Endothelial cell of umbilical vein (primary cell): Measurements from ENCODE around the gene LIN7C. TPM values are rescaled to one million over a fixed set of nuclear protein-coding genes. Genes with fewer than 3 reads are reported as not detected.
"Not testable (repeated sequence)": the region's sequence is repeated elsewhere in the genome, so short reads cannot be mapped to it uniquely, and the experiment has no call there.

ENCODE experiments used
- BruUV-seq: library from RNA; stranded (reverse); fragments of 400-500 nt; replicated peaks from 2 replicates; lab custom pipeline; 2021; lab: Mats Ljungman, UMichigan
- CTCF ChIA-PET: fragments of 300-600, 350-600 bp; sonication (Branson Sonifier 250); formaldehyde crosslinking; loops from one replicate; lab custom pipeline; 2021; ENCODE audit warnings: antibody characterized with exemption, inconsistent platforms; lab: Charles Lee
- POLR2A ChIA-PET: fragments of 300-600, 350-600 bp; sonication (Branson Sonifier 250); formaldehyde crosslinking; loops from one replicate; lab custom pipeline; 2021; ENCODE audit warnings: antibody characterized with exemption, inconsistent platforms; lab: Charles Lee
- DNase-seq: peaks from one replicate; pipeline ENCODE4 v3.0.0-alpha.2; 2011; ENCODE audit warnings: low read depth, low spot score
- FAIRE-seq: peaks from 2 replicates; lab custom pipeline; 2011; peaks lifted over from hg19 to GRCh38; lab: Jason Lieb, UNC
- H2AFZ ChIP-seq: 2 replicates; pipeline ENCODE4 v1.6.0; 2012; ENCODE audit warnings: low read depth, low read length, control low read depth, inconsistent platforms
- H3K27ac ChIP-seq: 2 replicates; pipeline ENCODE4 v1.5.1; 2011; ENCODE audit warnings: low read depth, mild to moderate bottlenecking, control low read depth, low read length, moderate library complexity; ENCODE audit not compliant: insufficient read depth
- H3K27me3 ChIP-seq, 2 experiments: 2 replicates each; pipeline versions ENCODE4 v1.6.0 to v1.6.1; 2011; ENCODE audit warnings: low read length in 2 of 2, mixed read lengths in 1 of 2; ENCODE audit not compliant: control insufficient read depth in 2 of 2, insufficient read depth in 2 of 2
- H3K36me3 ChIP-seq, 2 experiments: 2 replicates in 1 of 2; 3 replicates in 1 of 2; pipeline ENCODE4 v1.5.1; 2011; ENCODE audit warnings: low read length in 2 of 2, mild to moderate bottlenecking in 1 of 2, moderate library complexity in 1 of 2; ENCODE audit not compliant: control insufficient read depth in 2 of 2, insufficient read depth in 2 of 2; ENCODE audit errors: extremely low read depth in 1 of 2
- H3K4me1 ChIP-seq: 3 replicates; pipeline ENCODE4 v1.5.1; 2011; ENCODE audit warnings: mild to moderate bottlenecking, low read length; ENCODE audit not compliant: control insufficient read depth, insufficient read depth; ENCODE audit errors: extremely low read depth
- H3K4me2 ChIP-seq: 2 replicates; pipeline ENCODE4 v1.6.1; 2011; ENCODE audit warnings: low read length, control low read depth, mixed read lengths; ENCODE audit not compliant: insufficient read depth
- H3K4me3 ChIP-seq, 3 experiments: fragments of 200-600 bp in 1 of 3; sonication (generic), shearing (Covaris generic) in 1 of 3; replicated peaks in 1 of 3; 2 replicates each; pipeline ENCODE4 v1.5.1; 2011 to 2016; ENCODE audit warnings: control low read depth in 3 of 3, low read length in 3 of 3, mild to moderate bottlenecking in 2 of 3, inconsistent platforms in 1 of 3, low read depth in 1 of 3, moderate library complexity in 1 of 3; ENCODE audit not compliant: insufficient read depth in 1 of 3
- H3K79me2 ChIP-seq: 2 replicates; pipeline ENCODE4 v1.6.0; 2012; ENCODE audit warnings: low read length, inconsistent platforms; ENCODE audit not compliant: control insufficient read depth, insufficient read depth
- H3K9ac ChIP-seq: replicated peaks from 2 replicates; pipeline ENCODE3; 2011; ENCODE audit warnings: low read length, control low read depth; ENCODE audit not compliant: insufficient read depth; ENCODE audit errors: extremely low read depth
- H3K9me1 ChIP-seq: replicated peaks from 3 replicates; pipeline ENCODE4 v1.6.0; 2011; ENCODE audit warnings: mild to moderate bottlenecking, low read length; ENCODE audit not compliant: control insufficient read depth, insufficient read depth; ENCODE audit errors: extremely low read depth
- H3K9me3 ChIP-seq: replicated peaks from 2 replicates; pipeline ENCODE4 v1.5.1; 2012; ENCODE audit warnings: low read length, inconsistent platforms; ENCODE audit not compliant: control insufficient read depth, insufficient read depth
- H4K20me1 ChIP-seq: replicated peaks from 2 replicates; pipeline ENCODE3; 2011; ENCODE audit warnings: mild to moderate bottlenecking, low read length; ENCODE audit not compliant: control insufficient read depth, insufficient read depth; ENCODE audit errors: extremely low read depth
- CTCF ChIP-seq, 2 donors: IDR thresholded peaks; 1 replicate in 1 of 2; 2 replicates in 1 of 2; pipeline ENCODE4 v1.5.1; 2011; ENCODE audit warnings: low read length in 2 of 2, mild to moderate bottlenecking in 2 of 2, moderate library complexity in 2 of 2, control low read depth in 1 of 2, inconsistent platforms in 1 of 2, low read depth in 1 of 2; ENCODE audit not compliant: insufficient read depth in 1 of 2; ENCODE audit errors: extremely low read depth in 1 of 2
- EZH2 ChIP-seq: IDR thresholded peaks from 2 replicates; pipeline ENCODE4 v1.6.1; 2012; ENCODE audit warnings: borderline replicate concordance, low read depth, mild to moderate bottlenecking, moderate library complexity, low read length, inconsistent platforms; ENCODE audit not compliant: severe bottlenecking
- FOS ChIP-seq: IDR thresholded peaks from 2 replicates; pipeline ENCODE4 v1.6.1; 2011; ENCODE audit warnings: mild to moderate bottlenecking, low read length, moderate library complexity, borderline replicate concordance; ENCODE audit not compliant: insufficient read depth
- GATA2 ChIP-seq: IDR thresholded peaks from 2 replicates; pipeline ENCODE4 v1.7.0; 2011; ENCODE audit warnings: low read depth, mild to moderate bottlenecking, moderate library complexity, mixed read lengths, low read length; ENCODE audit not compliant: insufficient read length, insufficient read depth
- JUN ChIP-seq: IDR thresholded peaks from 2 replicates; pipeline ENCODE4 v1.6.1; 2011; ENCODE audit warnings: borderline replicate concordance, low read depth; ENCODE audit not compliant: insufficient read length, insufficient read depth
- MAX ChIP-seq: IDR thresholded peaks from 2 replicates; pipeline ENCODE4 v1.6.1; 2011; ENCODE audit not compliant: insufficient read depth, insufficient read length
- MYC ChIP-seq: IDR thresholded peaks from one replicate; pipeline ENCODE4 v1.6.1; 2011; ENCODE audit warnings: mild to moderate bottlenecking, low read depth, low read length
- POLR2A ChIP-seq: IDR thresholded peaks from 2 replicates; pipeline ENCODE4 v1.6.1; 2012; ENCODE audit warnings: low read depth, mild to moderate bottlenecking, control low read depth, low read length
- POLR2AphosphoS5 ChIP-seq: IDR thresholded peaks from 2 replicates; pipeline ENCODE4 v1.6.1; 2012; ENCODE audit warnings: low read depth, mild to moderate bottlenecking, control low read depth, low read length, moderate library complexity; ENCODE audit not compliant: insufficient read depth
- dilution Hi-C: fragments of 300-500 bp; cut with MboI; formaldehyde crosslinking; loops from one replicate; pipeline ENCODE4 v1.15.0; 2019; ENCODE audit warnings: low sequenced_read_pairs; ENCODE audit not compliant: extremely low pct_ligation_motif_present
- intact Hi-C: fragments of 100-400 bp; cut with micrococcal nuclease; formaldehyde crosslinking; loops from one replicate; pipeline ENCODE4 v1.10.0; 2022
- polyA plus RNA-seq, 4 experiments: library from polyadenylated mRNA; depleted of rRNA in 3 of 4; stranded (reverse) in 3 of 4; unstranded in 1 of 4; fragments of >200 nt; gene quantifications; 2 replicates each; pipeline versions ENCODE4 v1.2.1 to v1.2.3, GENCODE V29; 2011 to 2012; ENCODE audit warnings: missing spikeins in 1 of 4
- total RNA-seq: library from RNA; stranded (reverse); gene quantifications from 2 replicates; pipeline ENCODE4 v1.2.3, GENCODE V29; 2021

The LIN7C gene
- total and polyA plus RNA-seq, 2 donors (not counting 3 experiments of a cell fraction or from before 2014, with no cell fraction given): 7.1 to 24.9 TPM

GRCh38 chr11:27451244-27451965 is 55.2 kb downstream of the LIN7C start:
- no TSS peak for BruUV-seq
- dilution Hi-C loops: no loop called here
- TF ChIP-seq GATA2: no peak
- TF ChIP-seq MYC: no peak
- no peak for TF ChIP-seq POLR2AphosphoS5
- no peak for TF ChIP-seq JUN
- no peak for TF ChIP-seq POLR2A
- no peak for TF ChIP-seq MAX
- TF ChIP-seq EZH2: no peak
- no peak for TF ChIP-seq FOS
- TF ChIP-seq CTCF (IDR thresholded peaks at IDR 0.05; ENCODE audit: extremely low read depth in 1 of 2, insufficient read depth in 1 of 2, low read depth in 1 of 2, low read length in 2 of 2): no peak
- Histone ChIP-seq H3K27ac (no peak overlapping the region), H4K20me1 (no peaks in the 10 kb centered on the region), H3K36me3 (no peaks in the 10 kb centered on the region), H3K79me2 (no peaks in the 10 kb centered on the region), H3K9me3 (no peaks in the 10 kb centered on the region), H3K4me2 (no peak overlapping the region), H3K4me1 (peaks cover 10% of the 10 kb centered on the region), H3K27me3 (no peaks in the 10 kb centered on the region), H3K4me3 (no peak overlapping the region), H2AFZ (no peak overlapping the region), H3K9ac (no peak overlapping the region), H3K9me1 (no peaks in the 10 kb centered on the region)
- ChIA-PET CTCF (interaction anchor here (1.1 kb wide), 1 partner anchor 155 kb away, joined by 3 read pairs; no protein-coding TSS in a partner anchor), POLR2A (no interaction called here)
- DNase-seq (no peak), FAIRE-seq (no peak)
- intact Hi-C loops: no loop called here

GRCh38 chr11:27448184-27448540 is 58.4 kb downstream of the LIN7C start:
- H3K9me3 ChIP-seq, H4K20me1 ChIP-seq, H3K79me2 ChIP-seq, H3K9me1 ChIP-seq, POLR2A ChIA-PET, BruUV-seq, dilution Hi-C loops, H2AFZ ChIP-seq, FAIRE-seq, H3K27me3 ChIP-seq, H3K9ac ChIP-seq, H3K4me3 ChIP-seq, H3K4me1 ChIP-seq, DNase-seq, H3K36me3 ChIP-seq, intact Hi-C loops, H3K4me2 ChIP-seq, H3K27ac ChIP-seq: not testable (repeated sequence)
- CTCF ChIA-PET: interaction anchor here (1.9 kb wide), 1 partner anchor 38 kb away, joined by 6 read pairs; no protein-coding TSS in a partner anchor
